HepG2 (cell line): ENCODE measurements around the gene STAT5A. TPM values are rescaled to one million over a fixed set of nuclear protein-coding genes. Genes with fewer than 3 reads are reported as not detected.

ENCODE experiments used
- ATAC-seq: fragments of 200-7000 bp; cut with Tn5 transposase; 3 replicates; pipeline ENCODE4 v1.9.1; 2020; ENCODE audit warnings: mild to moderate bottlenecking, moderate library complexity
- BruUV-seq: library from RNA; stranded (reverse); fragments of 400-500 nt; replicated peaks from 2 replicates; lab custom pipeline; 2021; lab: Mats Ljungman, UMichigan
- CTCF ChIA-PET: fragments of 300-600 bp; formaldehyde crosslinking; extraction: SDS; loops from one replicate; lab custom pipeline; 2021; ENCODE audit warnings: low total read pairs, inconsistent platforms, low intra/inter-chr PET ratio; lab: Yijun Ruan, JAX
- POLR2A ChIA-PET: fragments of 350-600 bp; sonication (Branson Sonifier 250); formaldehyde crosslinking; loops from one replicate; lab custom pipeline; 2020; ENCODE audit warnings: antibody characterized with exemption, inconsistent platforms; lab: Yijun Ruan, JAX
- DNase-seq: peaks from one replicate; pipeline ENCODE4 v3.0.0-alpha.2; 2015; ENCODE audit warnings: low spot score
- FAIRE-seq: peaks from 3 replicates; lab custom pipeline; 2011; peaks lifted over from hg19 to GRCh38; lab: Jason Lieb, UNC
- H2AFZ ChIP-seq: one replicate; pipeline ENCODE4 v1.6.1; 2011; ENCODE audit warnings: low read length, inconsistent platforms
- H3K27ac ChIP-seq: fragments of 300-600 bp; 3 replicates; pipeline ENCODE4 v1.8.0; 2011; ENCODE audit warnings: mixed run types, mild to moderate bottlenecking, mixed read lengths, low read length, inconsistent platforms; ENCODE audit not compliant: insufficient read depth; ENCODE audit errors: extremely low read length
- H3K27me3 ChIP-seq, 2 experiments: fragments of 200-600 bp in 1 of 2; 2 replicates in 1 of 2; 3 replicates in 1 of 2; pipeline versions ENCODE4 v1.6.0 to v1.8.0; 2011; ENCODE audit warnings: low read length in 2 of 2, mild to moderate bottlenecking in 2 of 2, moderate library complexity in 2 of 2, inconsistent platforms in 1 of 2; ENCODE audit not compliant: insufficient read depth in 2 of 2, control insufficient read depth in 1 of 2
- H3K36me3 ChIP-seq, 2 experiments: fragments of 200-600 bp in 1 of 2; replicated peaks in 1 of 2; 2 replicates in 1 of 2; 3 replicates in 1 of 2; pipeline versions ENCODE4 v1.5.1 to v1.8.0; 2011; ENCODE audit warnings: low read length in 2 of 2, inconsistent platforms in 1 of 2; ENCODE audit not compliant: insufficient read depth in 2 of 2, control insufficient read depth in 1 of 2
- H3K4me1 ChIP-seq: 2 replicates; pipeline ENCODE4 v1.5.1; 2012; ENCODE audit warnings: low read length, inconsistent platforms; ENCODE audit not compliant: insufficient read depth
- H3K4me2 ChIP-seq: 2 replicates; pipeline ENCODE4 v1.6.0; 2011; ENCODE audit warnings: low read depth, low read length, inconsistent platforms
- H3K4me3 ChIP-seq, 3 experiments: fragments of 200-600 bp in 1 of 3; sonication (generic), shearing (Covaris generic) in 1 of 3; replicated peaks in 1 of 3; 2 replicates each; pipeline ENCODE4 v1.5.1; 2011 to 2016; ENCODE audit warnings: low read length in 3 of 3, inconsistent platforms in 2 of 3, low read depth in 2 of 3, mild to moderate bottlenecking in 2 of 3, control low read depth in 1 of 3, mixed read lengths in 1 of 3; ENCODE audit not compliant: insufficient read depth in 1 of 3
- H3K79me2 ChIP-seq: one replicate; pipeline ENCODE4 v1.6.1; 2011; ENCODE audit warnings: low read length, inconsistent platforms; ENCODE audit not compliant: insufficient read depth
- H3K9ac ChIP-seq: 2 replicates; pipeline ENCODE4 v1.6.0; 2011; ENCODE audit warnings: mild to moderate bottlenecking, low read depth, low read length, inconsistent platforms; ENCODE audit not compliant: insufficient read depth
- H3K9me3 ChIP-seq: 2 replicates; pipeline ENCODE4 v1.5.1; 2012; ENCODE audit warnings: mild to moderate bottlenecking, low read length
- H4K20me1 ChIP-seq: 2 replicates; pipeline ENCODE4 v1.6.0; 2011; ENCODE audit warnings: inconsistent platforms, mild to moderate bottlenecking, low read length, moderate library complexity; ENCODE audit not compliant: insufficient read depth
- HNRNPK ChIP-seq: fragments of 200-400 bp; formaldehyde crosslinking; IDR thresholded peaks from 2 replicates; pipeline ENCODE4 v1.6.1; 2018; ENCODE audit warnings: low read length, low read depth, moderate library complexity, mild to moderate bottlenecking; ENCODE audit not compliant: poor library complexity, severe bottlenecking
- TBX2 ChIP-seq: sonication (generic); formaldehyde crosslinking; IDR thresholded peaks from 2 replicates; pipeline ENCODE4 v1.5.0; 2020; ENCODE audit warnings: missing genetic modification reagents, mild to moderate bottlenecking, borderline replicate concordance
- TEAD2 ChIP-seq: sonication (generic); formaldehyde crosslinking; IDR thresholded peaks from 2 replicates; pipeline ENCODE4 v1.9.0; 2021; ENCODE audit warnings: missing genetic modification reagents
- ZHX2 ChIP-seq, 2 experiments: sonication (generic) in 1 of 2; formaldehyde crosslinking in 1 of 2; IDR thresholded peaks; 2 replicates each; pipeline versions ENCODE4 v1.6.1 to v1.9.0; 2014 to 2022; ENCODE audit warnings: antibody characterized with exemption in 1 of 2, borderline replicate concordance in 1 of 2, inconsistent platforms in 1 of 2, low read depth in 1 of 2, missing genetic modification reagents in 1 of 2
- WGBS: methylation state at CpG from one replicate; pipeline ENCODE4 v1.1.6; 2017; ENCODE audit warnings: low lambda C conversion rate; 5-methylcytosine and 5-hydroxymethylcytosine counted together
- in situ Hi-C: cut with HindIII; loops from 2 replicates; pipeline ENCODE4 v1.10.0; 2017; ENCODE audit warnings: low pct_unique_long_range_greater_than_20kb; ENCODE audit not compliant: extremely low pct_ligation_motif_present
- intact Hi-C: fragments of 100-400 bp; cut with micrococcal nuclease; formaldehyde crosslinking; loops from one replicate; pipeline ENCODE4 v1.10.0; 2022; ENCODE audit not compliant: unreplicated experiment
- polyA plus RNA-seq, 8 experiments: library from polyadenylated mRNA; depleted of rRNA in 3 of 8; stranded (reverse) in 7 of 8; unstranded in 1 of 8; fragments of >200 nt; fragmentation: Illumina TruSeq in 4 of 8; extraction: Trizol in 4 of 8; gene quantifications; 2 replicates each; pipeline versions ENCODE4 v1.2.1 to v1.2.3, GENCODE V29; 2011 to 2016; ENCODE audit warnings: low read depth in 4 of 8, missing spikeins in 1 of 8, mixed read lengths in 1 of 8; ENCODE audit not compliant: insufficient read depth in 1 of 8
- total RNA-seq, 5 experiments: library from RNA; depleted of rRNA; stranded (reverse); fragments of >200 nt; fragmentation: Illumina TruSeq; extraction: Trizol; gene quantifications; 2 replicates each; pipeline ENCODE4 v1.2.3, GENCODE V29; 2016; ENCODE audit warnings: low read depth in 1 of 5

STAT5A gene
- total and polyA plus RNA-seq, 2 of the 13 experiments (the other 11 are each of a cell fraction or from before 2014, with no cell fraction given) = 1.4 to 4.1 TPM

- intact Hi-C loops (loop anchor here (10.0 kb wide), 1 partner anchor 57 kb away; the partner anchor contains the start of genes HCRT and KCNH4), in situ Hi-C loops (no loop called here)
- BruUV-seq = no TSS peak
- H3K36me3 ChIP-seq = no peaks in the 10 kb centered on the region
- WGBS = 98% methylated on average over 1 of the region's 1 CpG
- POLR2A ChIA-PET = no interaction called here
- H3K79me2 ChIP-seq = peaks cover 17% of the 10 kb centered on the region
- peaks cover 33% of the 10 kb centered on the region for H3K4me1 ChIP-seq
- H4K20me1 ChIP-seq = no peaks in the 10 kb centered on the region; the same call in 1 of the 2 replicates
- no peaks in the 10 kb centered on the region for H3K9me3 ChIP-seq
- TF ChIP-seq TEAD2 (no peak), ZHX2 (IDR thresholded peaks at IDR 0.05; ENCODE audit: low read depth) (no peak), ZHX2 (CRISPR knock-in tag; IDR thresholded peaks at IDR 0.05; ENCODE audit: borderline replicate concordance) (no peak), TBX2 (CRISPR knock-in tag) (no peak), HNRNPK (peak; percentile 17)
- no peak for DNase-seq
- no peak for FAIRE-seq
- H3K27ac ChIP-seq = no peak overlapping the region
- H3K4me2 ChIP-seq = no peak overlapping the region
- H3K4me3 ChIP-seq = no peak overlapping the region
- H3K27me3 ChIP-seq = no peaks in the 10 kb centered on the region
- CTCF ChIA-PET = no interaction called here
- no peak overlapping the region for H2AFZ ChIP-seq
- H3K9ac ChIP-seq = no peak overlapping the region
- ATAC-seq = no peak
Measured at GRCh38 chr17:42241871-42242270, 46.4 kb upstream of the STAT5A start.
